Stimulated activated CD8-positive, alpha-beta memory T cell treated with anti-CD3 and anti-CD28 coated beads, Interleukin-7, amount 100 ng/mL, for 24 hours (primary cell): ENCODE measurements around the gene MRPL27.
"Not testable (repeated sequence)": the region's sequence is repeated elsewhere in the genome, so short reads cannot be mapped to it uniquely, and the experiment has no call there.

Experiments used
- DNase-seq: peaks from one replicate; pipeline ENCODE4 v3.0.0-alpha.2; 2020; ENCODE audit warnings: low read depth

The MRPL27 gene

DNA sequence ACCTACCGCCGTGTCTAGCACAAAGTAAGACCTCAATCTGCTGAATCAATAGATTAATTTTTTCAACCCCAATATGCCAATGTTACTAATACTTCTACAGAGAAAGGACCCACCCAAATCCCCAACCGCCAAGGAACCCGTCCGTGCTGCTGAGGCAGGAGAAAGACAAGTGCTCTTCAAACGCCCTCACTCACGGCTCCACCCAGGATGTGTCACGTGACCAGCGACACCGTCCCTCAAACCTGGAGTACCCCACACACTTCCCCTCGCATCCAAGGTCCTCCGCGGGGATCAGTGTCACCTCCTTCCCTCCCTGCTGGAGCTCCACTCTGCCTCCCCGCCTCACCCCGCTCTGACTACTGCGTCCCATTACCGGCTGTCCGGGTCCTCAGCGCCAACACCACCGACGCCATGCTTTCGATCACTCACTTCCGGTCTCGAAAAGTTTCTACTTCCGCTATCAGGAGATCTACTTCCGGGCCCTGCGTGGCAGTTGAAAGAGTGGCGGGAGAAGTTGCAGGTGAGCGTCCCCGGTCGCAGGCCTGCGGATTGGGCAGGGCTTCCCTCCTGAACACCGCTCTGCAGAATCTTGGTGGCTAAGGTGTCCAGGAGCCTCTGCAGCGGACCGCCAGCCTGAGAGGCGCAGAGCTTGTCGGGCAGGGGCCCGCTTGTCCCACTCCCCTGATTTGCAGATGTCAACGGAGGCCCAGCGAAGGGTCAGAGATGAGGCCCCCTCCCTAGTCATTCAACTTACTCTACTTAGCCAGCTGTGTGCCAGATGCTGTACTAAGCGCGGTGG, at the start of gene MRPL27, which contains the start of gene EME1:
MRPL27 (minus strand) TSS at position 427 of the 799 bp plus-strand sequence; CDS start at position 413, 14 bp downstream.
EME1 (plus strand) TSS at position 472 of the 799 bp plus-strand sequence. CDS start 1,980 bp downstream, outside the sequence.
- DNase-seq: peak; percentile 76

DNA sequence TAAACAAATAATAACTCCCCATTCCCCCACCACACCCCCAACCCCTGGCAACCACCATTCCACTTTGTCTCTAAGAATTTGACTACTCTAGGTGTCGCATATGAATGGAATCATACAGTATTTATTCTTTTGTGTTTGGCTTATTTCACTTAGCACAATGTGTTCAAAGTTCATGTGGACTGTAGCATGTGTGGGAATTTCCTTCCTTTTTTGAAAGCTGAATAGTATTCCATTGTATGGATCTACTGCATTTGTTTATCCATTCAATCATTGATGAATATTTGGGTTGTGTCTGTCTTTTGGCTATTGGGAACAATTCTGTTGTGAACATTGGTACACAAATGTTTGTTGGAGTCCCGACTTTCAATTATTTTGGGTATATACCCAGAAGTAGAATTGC, 49.8 kb upstream of the MRPL27 start:
- no peak for DNase-seq

DNA sequence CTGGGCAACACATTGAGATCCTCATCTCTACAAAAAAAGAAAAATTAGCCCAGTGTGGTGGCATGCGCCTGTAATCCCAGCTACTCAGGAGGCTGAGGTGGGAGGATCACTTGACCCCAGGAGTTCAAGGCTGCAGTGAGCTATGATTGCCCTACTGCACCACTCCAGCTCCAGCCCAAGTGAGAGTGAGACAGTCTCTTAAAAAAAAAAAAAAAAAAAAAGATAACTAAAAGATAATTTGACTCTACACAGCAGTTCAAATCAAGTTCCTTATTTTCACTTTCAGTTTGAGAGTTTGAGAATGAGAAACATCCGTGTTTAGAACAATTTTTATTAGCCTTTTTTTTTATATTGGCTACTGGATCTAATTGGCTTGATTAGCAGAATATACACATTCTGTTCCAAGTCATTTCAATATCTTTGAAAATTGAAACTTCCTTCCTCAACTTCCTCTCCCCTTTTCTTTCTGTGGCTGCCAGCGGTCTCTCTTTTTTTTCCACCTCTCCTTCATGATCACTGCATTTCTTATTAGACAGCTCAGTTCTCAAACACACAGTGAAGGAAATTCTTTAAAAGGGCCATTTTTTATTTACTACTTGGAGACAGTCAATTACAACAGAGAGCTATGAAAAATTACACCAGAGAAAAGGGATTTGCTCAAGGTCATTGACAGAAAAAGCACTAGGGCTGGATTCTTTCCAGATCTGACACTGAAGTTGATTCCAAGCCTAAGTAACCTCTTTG, 48.5 kb upstream of the MRPL27 start:
- no peak for DNase-seq

DNA sequence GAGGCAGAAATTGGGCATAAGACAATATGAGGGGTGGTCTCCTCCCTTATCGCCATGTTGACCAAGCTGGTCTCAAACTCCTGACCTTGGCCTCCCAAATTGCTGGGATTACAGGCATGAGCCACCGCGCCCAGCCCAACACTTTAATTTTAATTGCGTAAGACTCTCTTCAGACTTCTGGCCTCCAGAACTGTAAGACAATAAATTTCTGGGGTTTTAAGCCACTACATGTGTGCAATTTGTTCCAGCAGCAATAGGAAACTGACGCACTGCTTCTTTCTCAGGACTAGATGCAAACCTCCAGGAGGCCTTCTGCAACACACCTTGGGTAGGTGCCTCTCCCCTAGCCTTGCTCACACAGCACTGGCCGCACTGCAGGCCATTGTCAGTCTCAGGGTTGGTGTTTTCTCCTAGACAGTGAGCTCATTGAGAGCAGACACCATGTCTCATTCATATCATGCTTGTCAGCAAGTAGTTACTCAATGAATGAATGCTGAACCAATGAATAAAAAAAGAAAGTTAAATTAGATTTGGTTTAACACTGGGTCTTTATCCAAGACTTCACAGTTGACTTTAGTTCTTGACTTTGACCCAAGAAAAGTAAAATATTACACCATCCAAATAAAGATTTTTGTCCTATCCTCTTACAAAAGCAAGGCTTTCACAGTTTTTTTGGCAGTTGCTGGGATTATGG, 47.6 kb upstream of the MRPL27 start:
- DNase-seq: no peak

DNA sequence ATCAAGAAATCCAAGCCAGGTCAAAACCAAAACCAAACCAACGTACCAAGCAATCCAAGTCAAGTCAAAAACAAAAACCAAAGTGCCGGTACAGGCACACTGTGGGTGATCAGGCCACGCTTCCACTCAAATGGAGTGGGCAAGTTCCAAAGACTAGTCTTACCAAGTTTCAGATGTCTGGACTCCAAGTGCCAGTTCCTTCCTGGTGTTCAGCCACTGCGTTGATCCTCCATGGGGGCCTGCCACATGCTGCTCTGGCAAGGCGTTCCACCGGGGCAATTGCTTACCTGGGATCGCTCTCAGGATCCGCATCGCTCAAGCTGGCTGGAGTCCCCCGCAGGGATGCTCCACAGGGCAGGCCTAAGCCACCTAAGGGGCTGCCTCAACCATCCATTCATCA, 46.6 kb upstream of the MRPL27 start:
- DNase-seq: not testable (repeated sequence)

DNA sequence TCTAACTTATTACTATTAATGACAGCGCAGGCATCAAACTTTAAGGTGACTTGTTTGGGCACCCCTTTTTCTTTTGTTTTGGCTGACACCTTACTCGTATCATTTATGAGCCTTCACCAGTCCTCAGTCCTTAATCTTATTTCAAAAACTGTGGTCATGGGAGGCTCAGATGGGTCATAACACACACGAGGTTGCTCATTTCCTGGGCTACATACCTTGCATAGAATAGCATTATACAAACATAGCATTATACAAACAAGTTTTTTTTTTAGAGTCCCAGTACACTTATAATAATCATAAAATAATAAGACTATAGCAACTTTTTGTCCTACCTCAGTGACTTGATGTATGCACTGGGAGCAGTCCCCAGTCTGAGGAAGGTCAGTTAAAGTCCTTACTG, 41.8 kb upstream of the MRPL27 start:
- DNase-seq: no peak

DNA sequence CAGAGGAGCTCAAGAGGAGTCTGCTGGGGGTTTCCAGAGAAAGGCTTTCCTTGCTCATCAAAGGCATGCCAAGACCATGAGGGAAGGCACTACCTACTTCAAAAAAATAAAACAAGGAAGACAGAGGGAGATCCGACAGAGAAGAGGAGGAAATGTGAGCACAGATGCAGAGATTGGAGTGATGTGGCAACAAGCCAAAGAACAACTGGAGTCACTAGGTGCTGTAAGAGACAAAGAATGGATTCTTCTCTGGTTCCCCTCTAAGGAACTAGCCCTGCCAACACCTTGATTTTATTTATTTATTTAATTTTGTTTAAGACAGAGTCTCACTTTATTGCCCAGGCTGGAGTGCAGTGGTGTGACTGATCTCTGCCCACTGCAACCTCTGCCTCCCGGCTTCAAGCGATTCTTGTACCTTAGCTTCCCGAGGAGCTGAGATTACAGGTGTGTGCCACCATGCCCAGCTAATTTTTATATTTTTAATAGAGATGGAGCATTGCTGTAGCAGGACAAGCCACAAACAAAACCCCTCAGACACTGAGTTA, 39.3 kb upstream of the MRPL27 start:
- DNase-seq: no peak

DNA sequence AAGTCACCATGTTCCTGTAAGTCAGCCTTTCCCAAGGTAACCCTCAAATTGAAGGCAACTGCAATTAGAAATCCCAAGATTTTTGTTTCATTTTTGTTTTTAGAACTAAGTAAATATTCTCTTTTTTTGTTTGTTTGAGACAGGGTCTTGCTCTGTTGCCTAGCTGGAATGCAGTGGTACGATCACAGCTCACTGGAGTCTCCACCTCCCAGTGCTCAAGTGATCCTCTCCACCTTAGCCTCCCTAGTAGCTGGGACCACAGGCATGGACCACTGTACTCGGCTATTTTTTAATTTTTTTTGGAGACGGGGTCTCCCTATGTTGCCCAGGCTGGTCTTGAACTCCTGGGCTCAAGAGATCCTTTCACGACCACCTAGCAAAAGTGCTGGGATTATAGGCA, 34.9 kb upstream of the MRPL27 start:
- no peak for DNase-seq

DNA sequence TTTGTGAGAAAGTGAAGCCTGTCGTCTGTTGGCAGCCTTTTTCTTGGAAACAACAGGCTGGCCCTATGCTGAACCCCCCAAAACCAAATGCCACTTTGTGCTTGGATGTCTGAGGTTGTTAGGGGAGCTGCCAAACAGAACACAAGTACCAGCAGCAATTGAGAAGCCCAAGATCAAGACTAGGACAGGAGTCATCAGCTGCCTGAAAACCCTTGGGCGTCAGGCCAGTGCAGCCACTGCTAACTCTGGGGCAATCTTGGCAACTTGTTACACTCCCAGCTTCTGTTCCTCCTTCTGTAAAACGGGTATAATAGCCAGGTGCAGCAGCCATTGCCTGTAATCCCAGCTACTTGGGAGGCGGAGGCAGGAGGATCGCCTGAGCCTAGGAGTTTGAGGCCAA, 33.6 kb upstream of the MRPL27 start:
- DNase-seq: no peak

DNA sequence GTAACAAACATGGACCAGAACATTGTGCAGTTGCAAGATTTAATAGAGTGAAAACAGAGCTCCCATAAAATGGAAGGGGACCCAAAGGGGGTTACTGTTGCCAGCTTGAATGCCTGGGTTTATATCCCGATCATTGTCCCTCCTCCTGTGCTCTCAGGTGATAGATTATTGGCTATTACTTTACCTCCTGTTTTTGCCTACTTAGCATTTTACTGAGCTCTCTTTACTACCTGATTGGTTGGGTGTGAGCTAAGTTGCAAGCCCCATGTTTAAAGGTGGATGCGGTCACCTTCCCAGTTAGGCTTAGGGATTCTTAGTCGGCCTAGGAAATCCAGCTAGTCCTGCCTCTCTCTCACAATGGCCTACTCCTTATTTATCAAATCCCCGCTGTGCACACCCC, 32.4 kb upstream of the MRPL27 start:
- DNase-seq: not testable (repeated sequence)

DNA sequence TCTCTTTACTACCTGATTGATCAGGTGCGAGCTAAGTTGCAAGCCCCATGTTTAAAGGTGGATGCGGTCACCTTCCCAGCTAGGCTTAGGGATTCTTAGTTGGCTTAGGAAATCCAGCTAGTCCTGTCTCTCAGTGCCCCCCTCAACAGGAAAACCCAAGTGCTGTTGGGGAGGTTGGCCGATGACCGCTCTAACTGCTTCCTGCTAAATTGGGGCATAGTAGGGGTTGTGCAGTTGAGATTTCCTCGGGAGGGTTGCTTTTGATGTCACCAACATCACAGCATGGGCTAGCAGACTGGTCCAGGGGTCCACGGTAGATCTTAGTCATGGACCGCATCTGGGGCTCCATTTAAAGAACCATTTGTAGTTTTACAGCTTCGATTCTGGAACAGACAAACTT, 26.6 kb upstream of the MRPL27 start:
- DNase-seq: not testable (repeated sequence)

DNA sequence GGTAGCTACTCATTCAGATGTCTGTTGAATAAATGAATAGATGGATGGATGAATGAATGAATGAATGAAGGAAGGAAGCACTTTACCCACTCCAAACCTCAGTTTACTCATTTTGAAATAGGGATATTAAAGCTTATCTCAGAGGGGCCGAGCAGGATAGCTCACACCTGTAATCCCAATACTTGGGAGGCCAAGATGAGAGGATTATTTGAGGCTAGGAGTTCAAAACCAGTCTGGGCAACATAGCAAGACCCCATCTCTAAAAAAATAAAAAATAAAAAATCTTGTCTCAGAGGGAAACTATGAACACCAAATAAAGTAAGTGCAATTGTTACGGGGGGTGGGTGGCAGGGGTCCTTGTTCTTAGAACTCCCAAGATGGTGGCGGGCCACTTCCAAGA, 25.7 kb upstream of the MRPL27 start:
- not testable (repeated sequence) for DNase-seq

DNA sequence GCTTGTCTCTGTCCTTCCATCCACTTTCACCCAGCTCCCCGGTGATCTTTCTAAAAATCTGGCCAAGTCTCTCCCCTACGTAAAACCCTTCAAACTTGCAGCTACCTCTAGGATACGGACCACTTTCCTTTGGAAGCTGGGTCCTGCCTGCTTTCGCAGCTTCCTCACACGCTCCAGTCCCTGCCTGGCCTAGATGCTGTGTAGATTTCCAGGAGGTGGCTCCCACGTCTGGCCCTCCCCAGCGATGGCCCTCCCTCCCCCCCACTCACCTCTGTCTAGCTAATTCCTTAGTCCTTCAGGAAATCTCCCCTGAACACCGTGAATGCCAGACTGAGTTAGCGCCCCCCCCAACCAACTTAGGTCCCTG, 24.9 kb upstream of the MRPL27 start:
- no peak for DNase-seq

DNA sequence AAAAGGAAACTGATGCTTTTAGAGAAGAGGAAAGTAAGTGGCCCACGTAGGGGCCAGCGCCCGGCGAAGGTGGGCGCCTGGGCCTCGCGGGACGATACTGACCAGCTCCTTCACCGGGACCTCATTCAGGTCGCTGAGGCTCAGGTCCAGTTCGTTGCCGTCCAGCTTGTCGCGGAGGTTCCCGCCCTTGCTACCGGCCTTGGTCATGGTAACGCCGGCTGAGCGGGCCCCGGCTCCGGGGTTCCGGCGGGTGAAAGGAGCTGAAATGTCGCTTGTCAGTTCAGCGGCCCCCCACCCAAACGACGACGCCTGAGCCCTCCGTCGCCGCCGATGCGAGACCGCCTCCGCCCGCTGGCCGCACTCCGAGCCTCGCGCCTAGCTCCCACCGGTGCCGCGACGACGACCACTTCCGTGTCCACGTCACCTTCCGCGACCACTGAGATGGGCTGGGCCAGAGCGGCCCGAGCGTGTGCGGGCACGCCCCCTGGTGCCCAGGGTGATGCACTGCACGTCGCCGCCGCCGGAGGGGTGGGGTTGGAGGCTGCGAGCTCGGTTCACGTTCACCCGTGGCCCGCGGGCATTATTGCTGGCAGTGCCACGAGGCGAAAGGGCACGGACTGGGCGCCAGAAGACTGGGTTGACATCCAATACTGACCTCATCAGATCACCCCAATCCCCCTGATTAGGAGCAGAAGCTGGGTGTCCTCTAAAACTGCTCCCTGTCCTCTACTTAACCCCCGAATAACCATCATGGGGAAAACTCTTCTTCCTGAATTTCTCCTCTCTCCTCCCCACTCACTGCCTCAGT, 24.3 kb upstream of the MRPL27 start, which contains the start of gene LRRC59:
LRRC59 (minus strand) TSS at position 413 of the 808 bp plus-strand sequence; CDS start at position 207, 206 bp downstream.
- DNase-seq: peak; percentile 89

DNA sequence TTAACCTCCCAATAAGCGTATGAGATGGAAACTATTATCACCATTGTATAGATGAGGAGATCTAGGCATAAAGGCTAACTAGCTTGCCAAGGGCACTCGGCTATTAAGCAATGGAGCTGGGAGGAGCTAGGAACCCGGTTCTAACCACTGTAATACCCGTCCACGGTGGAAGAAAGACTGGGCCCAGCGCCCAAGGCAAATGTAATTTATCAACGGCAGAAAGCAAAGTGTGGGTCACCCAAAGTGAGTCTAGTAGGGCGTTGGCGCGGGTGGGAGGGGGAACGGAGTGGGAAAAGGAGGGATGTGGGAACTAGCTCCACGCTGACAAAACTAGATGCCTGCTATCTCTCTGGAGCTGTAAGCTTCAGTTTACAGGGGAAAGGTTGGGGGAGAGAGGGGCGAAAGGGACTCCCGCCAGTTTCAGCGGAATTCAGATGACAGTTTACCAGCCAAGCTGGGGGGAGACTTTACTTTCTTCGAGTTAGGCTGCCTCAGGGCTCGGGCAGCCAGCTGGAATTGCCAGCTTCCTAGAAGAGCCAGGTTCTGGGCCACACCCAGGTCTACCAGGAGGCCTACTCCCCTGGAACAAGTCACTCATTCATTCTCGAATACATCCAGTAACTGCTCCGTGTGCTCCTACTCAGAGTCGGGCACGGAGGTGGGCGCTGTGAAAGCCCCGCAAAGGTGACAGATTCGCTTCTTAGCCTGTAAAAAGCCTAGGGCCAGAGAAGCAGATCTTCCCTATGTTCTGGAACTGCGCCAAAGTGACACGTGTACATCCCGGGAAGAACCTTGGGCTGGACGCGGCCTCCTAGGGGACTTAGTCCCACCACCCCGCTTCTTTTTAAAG, 23.5 kb upstream of the MRPL27 start:
- no peak for DNase-seq

DNA sequence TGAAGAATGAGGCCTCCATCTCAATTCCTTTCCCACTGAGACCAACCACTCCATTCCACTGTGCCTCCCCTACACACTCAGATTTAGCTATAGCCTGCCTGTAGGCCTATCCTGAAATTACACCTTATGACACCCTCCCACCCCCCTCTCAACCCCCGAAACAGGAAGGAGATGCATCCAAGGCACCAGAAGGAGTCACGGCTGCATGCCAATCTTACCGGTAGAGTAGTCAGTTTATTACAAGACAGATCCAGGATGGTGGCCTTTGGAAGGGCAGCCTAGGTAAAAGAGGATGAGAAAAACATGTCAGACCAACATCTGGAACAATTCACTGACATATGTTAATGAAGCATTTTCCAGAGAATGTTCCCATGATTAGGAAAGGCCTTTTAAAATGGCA, 21.7 kb upstream of the MRPL27 start:
- no peak for DNase-seq

DNA sequence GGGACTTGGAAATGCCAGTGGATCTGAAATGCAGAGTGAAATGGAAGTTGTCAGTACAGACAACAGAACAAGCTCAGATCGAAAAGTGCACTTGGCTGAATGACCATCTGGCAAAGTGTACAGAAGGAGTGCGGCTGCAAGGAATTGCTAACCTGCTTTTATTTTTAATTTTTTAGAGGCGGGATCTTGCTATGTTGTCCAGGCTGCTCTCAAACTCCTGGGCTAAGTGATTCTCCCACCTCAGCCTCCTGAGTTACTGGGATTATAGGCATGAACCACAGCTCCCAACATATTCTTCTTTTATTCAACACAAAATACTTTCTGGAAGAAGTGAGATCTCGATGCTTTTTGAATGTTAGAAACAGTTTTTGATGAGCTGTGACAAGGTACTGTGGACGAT, 20.7 kb upstream of the MRPL27 start:
- DNase-seq: no peak

DNA sequence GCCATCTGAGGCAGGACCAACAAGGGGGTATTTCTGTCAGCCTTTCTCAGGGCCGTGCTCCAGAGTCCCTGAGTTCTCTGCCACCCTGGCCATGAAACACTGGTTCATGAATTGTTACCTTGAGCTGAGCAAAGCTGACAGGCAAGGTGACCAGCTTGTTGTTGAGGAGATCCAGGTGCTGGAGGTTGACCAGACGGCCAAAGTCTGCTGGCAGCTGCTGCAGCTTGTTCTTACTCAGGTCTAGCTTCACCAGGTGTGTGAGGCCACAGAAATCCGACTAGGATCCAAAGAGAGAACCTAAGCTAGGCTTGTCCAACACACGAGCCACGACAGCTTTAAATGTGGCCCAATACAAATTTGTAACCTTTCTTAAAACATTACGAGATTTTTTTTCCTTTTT, 19.6 kb upstream of the MRPL27 start:
- no peak for DNase-seq

DNA sequence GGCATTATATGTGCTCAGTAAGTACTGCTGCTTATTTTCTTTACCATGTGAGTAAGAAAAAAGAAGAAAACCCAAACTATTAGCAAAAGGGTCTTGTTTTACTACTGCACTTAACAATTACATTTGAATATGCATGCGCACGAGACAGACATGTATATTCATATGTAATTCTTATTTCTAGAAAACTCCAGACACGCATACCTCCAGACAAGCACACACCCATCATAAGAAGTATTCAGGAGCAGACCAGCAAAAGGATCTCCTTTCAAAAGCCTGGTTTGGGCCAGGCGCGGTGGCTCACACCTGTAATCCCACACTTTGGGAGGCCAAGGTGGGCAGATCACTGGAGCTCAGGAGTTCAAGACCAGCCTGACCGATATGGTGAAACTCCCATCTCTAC, 16.6 kb upstream of the MRPL27 start:
- no peak for DNase-seq

DNA sequence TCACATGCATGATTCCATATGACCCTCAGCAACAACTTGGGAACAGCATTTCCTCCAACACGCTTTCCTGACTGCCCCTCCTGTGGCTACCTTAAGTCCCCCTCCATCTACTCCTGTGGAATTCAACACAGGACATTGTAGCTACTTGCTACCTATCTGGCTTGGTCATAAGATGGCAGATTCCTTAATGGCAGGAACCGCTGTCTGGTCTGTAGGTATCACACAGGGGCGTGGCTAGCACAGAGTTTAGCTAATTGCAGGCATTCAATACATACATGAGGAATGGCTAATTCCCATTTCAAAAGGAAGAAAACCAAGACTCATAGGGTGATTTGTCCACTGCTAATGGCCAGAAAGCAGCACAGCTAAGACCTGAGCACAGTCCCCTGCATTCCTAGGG, 15.7 kb upstream of the MRPL27 start:
- no peak for DNase-seq

DNA sequence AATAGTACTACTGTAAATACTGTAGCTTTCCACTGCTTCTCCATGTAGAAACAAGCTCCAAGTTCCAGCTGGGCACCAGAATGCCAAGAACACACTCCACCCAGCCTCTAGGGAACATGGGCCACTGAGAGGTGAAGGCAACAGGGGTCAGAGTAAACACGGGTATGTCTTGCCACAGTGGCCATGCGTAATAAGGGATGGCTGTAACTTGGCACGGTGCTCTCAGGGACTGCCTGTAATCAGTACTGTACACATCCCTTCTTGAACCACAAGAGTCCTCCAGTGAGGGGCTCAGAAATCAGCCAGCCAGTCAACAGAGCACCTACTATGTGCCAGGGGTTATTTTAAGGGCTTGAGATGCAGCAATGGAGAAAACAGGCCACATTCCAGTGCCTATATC, 13.5 kb upstream of the MRPL27 start:
- DNase-seq: no peak
